ENCODE measurements around the gene UPF3B.

UPF3B gene

GRCh38 chrX:119871599-119872395 is 19.0 kb upstream of the UPF3B start, which contains the start of the genes NDUFA1 and RNF113A:
NDUFA1 (plus strand) TSS chrX:119871832; CDS start chrX:119871912, 80 bp downstream.
RNF113A (minus strand) TSS chrX:119871733; CDS start chrX:119871613, 120 bp downstream.
- TF ChIP-seq CTCF (IDR thresholded peaks at IDR 0.05; ENCODE audit: control extremely low read depth, extremely low read depth, low read depth, missing control alignments): no peak
- peak; percentile 84 for DNase-seq (ENCODE audit: extremely low spot score)
- POLR2A ChIA-PET: interaction anchor here (1.3 to 2.6 kb wide), 3 partner anchors 19 to 82 kb away, joined by 3 to 17 read pairs (median 6); partner anchors contain the start of genes RPL39 and UPF3B
- CTCF ChIA-PET: interaction anchor here (2.5 kb wide), 1 partner anchor 13 kb away, joined by 8 read pairs; no protein-coding TSS in a partner anchor

- ChIA-PET CTCF (interaction anchor here (1.8 to 2.5 kb wide), 2 partner anchors 12 to 16 kb away, joined by 6 to 8 read pairs; no protein-coding TSS in a partner anchor), POLR2A (interaction anchor here (1.3 to 2.6 kb wide), 3 partner anchors 18 to 82 kb away, joined by 3 to 17 read pairs (median 6); partner anchors contain the start of genes RPL39 and UPF3B)
- no peak for DNase-seq (ENCODE audit: extremely low spot score)
- TF ChIP-seq CTCF (IDR thresholded peaks at IDR 0.05; ENCODE audit: control extremely low read depth, extremely low read depth, low read depth, missing control alignments): no peak
These were observed 18.5 kb upstream of the UPF3B start for GRCh38 chrX:119871245-119871598.

GRCh38 chrX:119870626-119871131 is 17.9 kb upstream of the UPF3B start:
- no peak for TF ChIP-seq CTCF (IDR thresholded peaks at IDR 0.05; ENCODE audit: control extremely low read depth, extremely low read depth, low read depth, missing control alignments)
- POLR2A ChIA-PET: interaction anchor here (1.3 to 2.6 kb wide), 3 partner anchors 18 to 81 kb away, joined by 3 to 17 read pairs (median 6); partner anchors contain the start of genes RPL39 and UPF3B
- CTCF ChIA-PET: interaction anchor here (1.1 to 2.5 kb wide), 4 partner anchors 10 to 91 kb away, joined by 3 to 8 read pairs (median 5); no protein-coding TSS in a partner anchor
- no peak for DNase-seq (ENCODE audit: extremely low spot score)

- CTCF ChIA-PET: interaction anchor here (1.0 kb wide), 1 partner anchor 12 kb away, joined by 5 read pairs; no protein-coding TSS in a partner anchor
- DNase-seq (ENCODE audit: extremely low spot score): no peak
- TF ChIP-seq CTCF (IDR thresholded peaks at IDR 0.05; ENCODE audit: control extremely low read depth, extremely low read depth, low read depth, missing control alignments): no peak
- POLR2A ChIA-PET: interaction anchor here (0.5 to 1.3 kb wide), 6 partner anchors 8 to 65 kb away, joined by 3 to 16 read pairs (median 4); partner anchors contain the start of genes NDUFA1, RNF113A and RPL39
These were observed 681 bp upstream of the UPF3B start for GRCh38 chrX:119853444-119853843.

- POLR2A ChIA-PET: interaction anchor here (0.7 kb wide), 1 partner anchor 42 kb away, joined by 3 read pairs; the partner anchor contains the start of gene RPL39
- DNase-seq (ENCODE audit: extremely low spot score): no peak
- no peak for TF ChIP-seq CTCF (IDR thresholded peaks at IDR 0.05; ENCODE audit: control extremely low read depth, extremely low read depth, low read depth, missing control alignments)
- CTCF ChIA-PET: interaction anchor here (1.0 kb wide), 1 partner anchor 10 kb away, joined by 3 read pairs; no protein-coding TSS in a partner anchor
These were observed 18.9 kb downstream of the UPF3B start for GRCh38 chrX:119833905-119834304.

GRCh38 chrX:119828446-119828845 is 24.3 kb downstream of the UPF3B start:
- no peak for DNase-seq (ENCODE audit: extremely low spot score)
- no peak for TF ChIP-seq CTCF (IDR thresholded peaks at IDR 0.05; ENCODE audit: control extremely low read depth, extremely low read depth, low read depth, missing control alignments)
- ChIA-PET CTCF (no interaction called here), POLR2A (no interaction called here)
